K562 treated with DMSO at 1 percent for 24 hours (cell line): ENCODE data around the gene VPS39. TPM values are rescaled to one million over a fixed set of nuclear protein-coding genes. Genes with fewer than 3 reads are reported as not detected.

Experiments used
- total RNA-seq: library from RNA; unstranded; fragments of 300-600 nt; gene quantifications from 2 replicates; pipeline ENCODE4 v1.2.3, GENCODE V29; 2022; ENCODE audit warnings: low read depth; ENCODE audit not compliant: insufficient read depth

VPS39 gene
- total RNA-seq, result 38.7 and 41.8 TPM in 2 replicates

GRCh38 chr15:42207674-42208579 is at the start of gene VPS39:
Gene VPS39, minus strand, starts transcription at chr15:42208304. Its CDS starts 151 bp downstream, at chr15:42208153.

GRCh38 chr15:42156243-42156922 is 51.7 kb downstream of the VPS39 start, which contains the start of gene PLA2G4F:
Gene PLA2G4F, minus strand, starts transcription at chr15:42156636. Its CDS starts 87 bp downstream, at chr15:42156549.

Other genes with a start within 250 kb of the VPS39 start
- gene EHD4, start 235.7 kb downstream of the VPS39 start, total RNA-seq, result 8.1 and 10.4 TPM in 2 replicates
- not detected in 2 replicates for gene PLA2G4E, start 187.3 kb downstream of the VPS39 start, total RNA-seq
- gene PLA2G4D, start 113.7 kb downstream of the VPS39 start, total RNA-seq, result not detected in 2 replicates
- not detected in 2 replicates for gene PLA2G4F, start 51.7 kb downstream of the VPS39 start, total RNA-seq
- 8.2 and 12.5 TPM in 2 replicates for gene GANC, start 64.9 kb upstream of the VPS39 start, total RNA-seq
- gene TMEM87A, start 65.1 kb upstream of the VPS39 start, total RNA-seq, result 15.7 and 19.0 TPM in 2 replicates
- 0.79 TPM in 1 of 2 replicates, not detected in the other for gene CAPN3, start 151.2 kb upstream of the VPS39 start, total RNA-seq